Upper lobe of left lung (tissue), 4 donors: ENCODE results near the gene NAAA.

Experiments
- EP300 ChIP-seq, 4 donors: sonication (generic); formaldehyde crosslinking; IDR thresholded peaks; one replicate each; pipeline ENCODE4 v1.5.1; 2017; ENCODE audit warnings: antibody characterized with exemption in 4 of 4, control low read depth in 2 of 4
- POLR2A ChIP-seq, 4 donors: fragments of 450-650 bp; IDR thresholded peaks; one replicate each; pipeline ENCODE4 v1.5.1; 2016 to 2017; ENCODE audit warnings: antibody characterized with exemption in 4 of 4, mild to moderate bottlenecking in 2 of 4
- TF ChIP-seq, protein P1 (sequence below), 6 experiments: fragments of 450-650 bp in 4 of 6; fragments of 200-600 bp in 2 of 6; sonication (generic) in 2 of 6; IDR thresholded peaks; one replicate each; pipeline ENCODE4 v1.5.1; 2016 to 2019; ENCODE audit warnings: antibody characterized with exemption in 6 of 6

GRCh38 chr4:75898536-75898935 is 42.3 kb downstream of the NAAA start:
- TF ChIP-seq, protein P1, sequence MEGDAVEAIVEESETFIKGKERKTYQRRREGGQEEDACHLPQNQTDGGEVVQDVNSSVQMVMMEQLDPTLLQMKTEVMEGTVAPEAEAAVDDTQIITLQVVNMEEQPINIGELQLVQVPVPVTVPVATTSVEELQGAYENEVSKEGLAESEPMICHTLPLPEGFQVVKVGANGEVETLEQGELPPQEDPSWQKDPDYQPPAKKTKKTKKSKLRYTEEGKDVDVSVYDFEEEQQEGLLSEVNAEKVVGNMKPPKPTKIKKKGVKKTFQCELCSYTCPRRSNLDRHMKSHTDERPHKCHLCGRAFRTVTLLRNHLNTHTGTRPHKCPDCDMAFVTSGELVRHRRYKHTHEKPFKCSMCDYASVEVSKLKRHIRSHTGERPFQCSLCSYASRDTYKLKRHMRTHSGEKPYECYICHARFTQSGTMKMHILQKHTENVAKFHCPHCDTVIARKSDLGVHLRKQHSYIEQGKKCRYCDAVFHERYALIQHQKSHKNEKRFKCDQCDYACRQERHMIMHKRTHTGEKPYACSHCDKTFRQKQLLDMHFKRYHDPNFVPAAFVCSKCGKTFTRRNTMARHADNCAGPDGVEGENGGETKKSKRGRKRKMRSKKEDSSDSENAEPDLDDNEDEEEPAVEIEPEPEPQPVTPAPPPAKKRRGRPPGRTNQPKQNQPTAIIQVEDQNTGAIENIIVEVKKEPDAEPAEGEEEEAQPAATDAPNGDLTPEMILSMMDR (IDR thresholded peaks at IDR 0.05), result no peak
- TF ChIP-seq POLR2A (IDR thresholded peaks at IDR 0.05), result no peak
- no peak for TF ChIP-seq EP300 (IDR thresholded peaks at IDR 0.05)
